Cardiac septum (tissue), 1 donor: ENCODE measurements around the gene PI4K2B. TPM values are rescaled to one million over a fixed set of nuclear protein-coding genes. Genes with fewer than 3 reads are reported as not detected.
"Not testable (repeated sequence)": the region's sequence is repeated elsewhere in the genome, so short reads cannot be mapped to it uniquely, and the experiment has no call there.

ENCODE experiments used
- DNase-seq: peaks from one replicate; pipeline ENCODE4 v3.0.0-alpha.2; 2020; ENCODE audit warnings: low spot score
- intact Hi-C: fragments of 100-400 bp; cut with DNase I; formaldehyde crosslinking; loops from one replicate; pipeline ENCODE4 v1.14.0; 2022
- total RNA-seq: library from RNA; stranded (reverse); fragmentation: NEBNext Ultra II Directional; extraction: Animal tissue kit (Norgen Biotek cat#: 25700); gene quantifications from one replicate; pipeline ENCODE4 v1.2.1, GENCODE V29; 2021
- donor health status: DM: no; HTN: no; CAD: no.

PI4K2B gene
- total RNA-seq, 1 donor from 2014 or later = 3.4 TPM

DNA sequence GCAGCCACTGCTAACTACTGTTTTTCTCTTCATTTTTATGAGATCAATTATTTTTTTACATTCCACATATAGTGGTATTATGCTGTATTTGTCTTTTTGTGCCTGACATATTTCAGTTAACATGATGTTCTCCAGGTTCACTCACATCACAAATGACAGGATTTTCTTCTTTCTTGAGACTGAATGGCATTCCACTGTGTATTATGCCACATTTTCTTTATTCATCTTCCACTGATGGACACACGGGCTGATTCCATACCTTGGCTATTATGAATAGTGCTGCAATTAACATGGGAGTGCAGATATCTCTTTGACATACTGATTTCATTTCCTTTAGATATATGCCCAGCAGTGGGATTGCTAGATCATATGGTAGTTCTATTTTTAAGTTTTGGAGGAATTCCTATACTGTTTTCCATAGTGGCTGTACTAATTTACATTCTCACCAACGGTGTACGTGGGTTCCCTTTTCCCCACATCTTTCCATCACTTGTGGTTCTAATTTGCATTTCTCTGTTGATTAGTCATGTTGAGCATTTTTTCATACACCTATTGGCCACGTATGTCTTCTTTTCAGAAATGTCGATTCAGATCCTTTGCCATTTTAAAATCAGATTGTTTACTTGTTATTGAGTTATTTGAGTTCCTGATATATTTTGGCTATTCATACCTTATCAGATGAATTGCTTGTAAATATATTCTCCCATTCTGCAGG lies 63.9 kb downstream of the PI4K2B start:
- DNase-seq = no peak
- intact Hi-C loops = no loop called here

DNA sequence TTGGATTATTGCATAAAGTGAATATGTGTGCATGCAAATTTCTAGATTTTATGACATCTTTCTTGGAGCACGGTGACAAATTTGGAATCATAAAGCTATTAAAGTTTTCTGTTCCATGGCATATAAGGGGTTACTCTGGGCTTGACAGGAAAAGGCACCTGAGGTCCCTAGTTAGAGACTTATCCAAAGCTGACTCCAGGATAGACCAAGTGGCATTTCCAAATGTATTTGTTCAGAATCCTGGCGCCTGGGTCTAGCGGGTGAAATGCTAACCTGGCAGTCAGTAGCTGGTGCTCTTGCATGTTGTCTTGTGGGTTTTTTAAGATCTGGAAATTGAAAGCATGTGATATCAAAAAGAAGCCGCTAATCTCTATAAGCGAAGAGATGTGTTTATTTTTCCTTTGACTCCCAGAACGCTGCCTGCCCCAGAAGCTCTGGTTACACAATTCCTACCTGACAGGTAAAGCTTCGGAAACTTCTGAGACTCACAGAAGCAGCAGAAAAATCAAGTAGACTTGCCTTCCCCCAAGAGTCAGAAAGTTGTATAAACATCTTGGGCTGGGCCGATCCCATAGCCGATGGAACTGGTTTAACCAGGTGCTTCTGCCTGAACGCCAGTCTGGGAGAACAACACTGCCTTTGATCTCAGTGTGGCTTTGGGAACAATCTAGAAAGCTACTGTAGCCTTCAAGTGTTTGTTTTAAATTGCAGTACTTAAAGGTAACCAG lies 65.8 kb downstream of the PI4K2B start:
- DNase-seq = no peak
- intact Hi-C loops = no loop called here

DNA sequence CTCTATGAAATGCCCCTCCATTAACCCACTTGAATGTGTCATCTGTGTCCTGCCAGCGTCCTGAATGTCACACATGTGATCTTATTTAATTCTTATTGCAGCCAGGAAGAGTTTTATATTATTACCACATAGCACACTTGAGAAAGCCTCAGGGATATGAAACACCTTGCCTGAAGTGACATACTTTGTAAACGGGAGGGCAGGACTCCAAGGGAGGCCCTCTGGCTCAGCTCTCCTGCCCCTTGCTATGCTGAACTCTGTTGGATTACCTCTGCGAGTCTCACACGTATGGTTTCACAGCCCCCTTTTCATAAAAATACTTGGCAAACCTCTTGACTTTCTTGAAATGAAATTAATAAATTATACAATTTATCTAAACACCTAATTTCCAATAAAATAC lies 67.6 kb downstream of the PI4K2B start:
- intact Hi-C loops = no loop called here
- no peak for DNase-seq

DNA sequence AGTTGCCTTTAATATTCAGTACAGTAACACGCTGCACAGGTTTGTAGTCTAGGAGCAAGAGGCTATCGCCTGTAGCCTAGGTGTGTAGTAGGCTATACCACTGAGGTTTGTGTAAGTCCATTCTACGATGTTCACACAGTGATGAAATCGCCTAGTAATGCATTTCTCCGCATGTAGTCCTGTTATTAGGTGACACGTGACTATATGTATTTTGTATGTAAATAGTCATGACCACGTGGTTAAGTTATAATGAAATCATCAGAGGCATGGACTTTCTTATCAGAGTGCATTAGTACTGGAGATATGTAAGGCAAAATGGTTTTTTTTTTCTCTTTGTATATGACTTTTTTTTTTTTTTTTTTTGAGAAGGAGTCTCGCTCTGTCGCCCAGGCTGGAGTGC lies 68.8 kb downstream of the PI4K2B start:
- intact Hi-C loops = no loop called here
- DNase-seq = no peak

DNA sequence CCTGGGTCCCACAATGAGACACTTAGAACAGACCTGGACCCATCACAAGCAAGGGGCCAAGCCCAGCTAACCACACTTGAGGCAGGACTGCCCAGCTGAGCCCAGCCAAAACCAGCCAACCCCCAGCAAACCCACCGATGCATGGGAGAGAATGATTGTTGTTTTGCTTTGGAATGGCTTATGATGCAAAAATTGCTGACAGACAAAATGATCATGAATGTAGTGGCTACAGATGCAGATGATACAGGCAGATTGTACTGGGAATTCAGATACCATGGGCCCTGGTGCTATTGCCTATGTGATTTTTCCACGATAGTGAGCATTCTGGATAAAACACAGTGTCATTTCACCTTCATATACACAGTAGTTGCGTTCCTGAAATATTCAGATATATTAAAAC lies 69.7 kb downstream of the PI4K2B start:
- no peak for DNase-seq
- intact Hi-C loops = no loop called here

DNA sequence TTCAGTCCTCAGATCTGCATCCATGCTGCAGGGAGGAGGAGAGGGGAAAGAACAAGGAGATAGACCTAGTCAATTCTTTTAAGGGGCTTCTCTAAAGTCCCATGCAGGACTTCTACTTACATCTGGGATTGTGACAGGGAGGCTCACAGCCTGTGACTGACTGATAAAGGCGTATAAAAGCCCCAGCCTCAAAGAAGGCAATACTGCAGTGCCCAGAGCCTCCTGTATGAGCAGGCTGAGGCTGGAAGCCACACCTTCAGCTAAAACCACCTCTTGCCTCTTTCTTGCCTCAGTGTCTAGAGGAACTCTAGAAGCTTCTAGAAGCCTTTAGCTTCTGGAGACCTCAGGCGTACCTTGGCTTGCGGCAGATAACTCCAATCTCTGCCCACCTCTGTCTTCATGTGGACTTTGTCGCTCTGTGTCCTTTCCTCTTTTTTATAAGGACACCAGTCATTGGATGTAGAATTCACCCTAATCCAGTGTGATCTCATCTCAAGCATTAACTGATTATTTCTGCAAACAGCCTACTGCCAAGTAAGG lies 72.8 kb downstream of the PI4K2B start:
- intact Hi-C loops = no loop called here
- DNase-seq = no peak

DNA sequence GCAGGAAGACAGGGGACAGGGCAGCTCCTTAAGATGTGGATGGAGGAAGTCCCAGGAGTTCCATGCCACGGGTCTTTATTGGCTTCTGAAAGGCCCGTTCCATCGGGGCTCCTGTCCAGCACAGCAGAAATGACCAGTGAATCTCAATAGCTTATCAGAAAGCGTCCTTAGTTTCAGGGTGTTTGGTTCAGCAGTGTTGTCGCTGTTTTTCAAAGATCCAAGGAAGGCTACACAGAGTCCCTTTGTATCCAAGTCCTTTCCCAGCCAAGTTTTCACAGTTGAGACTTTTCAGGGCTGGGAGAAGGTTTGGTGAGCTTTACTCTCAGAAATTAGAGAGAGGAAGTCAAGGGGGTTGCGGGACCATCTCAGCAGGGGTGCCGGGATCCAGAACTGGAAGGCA lies 73.8 kb downstream of the PI4K2B start:
- intact Hi-C loops = no loop called here
- DNase-seq = no peak

DNA sequence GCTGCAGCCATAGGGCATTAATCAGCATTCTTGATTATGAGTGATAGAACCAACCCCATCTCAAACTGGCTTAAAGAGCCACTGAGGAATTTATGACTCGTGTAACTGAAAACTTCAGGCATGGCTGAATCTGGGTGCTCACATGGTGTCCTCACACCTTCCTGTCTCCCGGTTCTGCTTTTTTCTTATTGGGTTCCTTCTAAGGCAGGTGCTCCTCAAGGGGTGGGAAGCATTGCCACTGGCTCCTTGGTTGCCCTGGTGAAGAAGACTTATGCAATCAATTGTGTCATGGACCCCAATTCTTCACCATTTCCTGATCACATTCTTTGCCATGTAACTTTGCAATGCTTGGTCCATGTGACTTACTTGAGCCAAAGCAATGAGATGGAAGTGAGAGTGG lies 74.5 kb downstream of the PI4K2B start:
- intact Hi-C loops = no loop called here
- DNase-seq = no peak

DNA sequence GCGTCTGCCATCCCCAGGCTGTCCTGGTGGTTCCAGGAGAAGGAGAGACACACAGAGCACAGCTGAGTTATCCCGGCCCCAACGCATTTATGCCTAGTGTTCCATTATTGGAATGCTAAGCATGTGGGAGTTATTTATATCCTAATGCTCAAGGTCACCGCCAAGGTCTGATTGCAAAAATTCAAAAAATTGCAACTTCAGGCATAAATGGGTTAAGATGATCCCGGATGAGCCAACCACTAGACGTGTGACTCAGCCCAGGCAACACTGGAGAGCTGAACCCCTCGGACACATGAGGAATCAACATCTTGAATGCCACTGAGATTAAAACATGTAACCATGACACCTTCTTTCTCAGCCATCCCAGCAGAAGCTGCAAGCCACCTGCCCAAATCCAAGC lies 74.9 kb downstream of the PI4K2B start:
- intact Hi-C loops = no loop called here
- no peak for DNase-seq

DNA sequence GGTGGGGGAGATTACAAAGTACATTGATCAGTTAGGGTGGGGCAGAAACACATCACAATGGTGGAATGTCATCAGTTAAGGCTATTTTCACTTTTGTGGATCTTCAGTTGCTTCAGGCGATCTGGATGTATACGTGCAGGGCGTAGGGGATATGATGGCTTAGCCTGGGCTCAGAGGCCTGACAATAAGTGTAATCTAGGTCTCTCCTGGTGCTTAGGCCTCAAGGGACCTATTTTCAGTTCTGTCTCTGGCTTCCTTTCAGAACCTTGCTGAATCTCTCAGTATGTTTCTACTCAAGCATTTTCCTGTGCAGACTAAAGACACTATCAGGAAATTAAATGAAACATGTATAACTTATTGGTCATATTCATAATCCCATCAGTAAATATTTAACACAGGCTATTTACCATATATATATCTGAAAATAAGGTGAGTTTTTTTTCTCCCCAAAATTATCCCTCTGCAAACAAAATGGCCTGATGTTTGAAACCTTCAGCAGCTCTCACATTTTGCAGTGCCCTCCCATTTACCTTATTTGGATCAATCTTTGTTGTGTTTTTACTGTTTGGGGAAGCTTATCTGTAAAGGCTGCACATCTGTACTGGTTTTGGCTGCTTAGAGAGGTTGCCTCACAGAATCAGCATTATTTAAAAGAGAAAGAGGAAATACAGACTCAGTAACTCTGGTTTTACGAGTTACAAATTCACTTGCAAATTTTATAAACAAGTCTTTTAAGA lies 76.4 kb downstream of the PI4K2B start:
- intact Hi-C loops = loop anchor here (5.0 kb wide), 3 partner anchors 67 to 838 kb away; partner anchors contain the start of genes ANAPC4 and PI4K2B

DNA sequence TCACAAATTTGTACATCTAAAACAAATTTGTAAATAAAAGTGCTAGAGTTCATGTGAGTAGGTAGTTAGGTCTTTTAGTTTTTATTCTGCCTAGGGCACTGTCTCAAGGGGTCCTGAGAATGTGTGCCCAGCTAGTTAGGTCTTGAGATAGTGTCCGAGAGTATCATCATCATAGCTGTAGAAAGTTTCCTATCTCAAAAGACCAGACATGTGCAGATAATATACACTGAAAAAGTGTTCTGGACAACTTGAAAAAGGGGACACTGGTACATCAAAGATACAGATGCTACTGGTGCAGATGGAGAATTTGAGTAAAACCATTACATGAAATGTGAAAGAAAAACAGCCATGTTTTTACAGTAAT lies 77.0 kb downstream of the PI4K2B start:
- intact Hi-C loops = loop anchor here (5.0 kb wide), 3 partner anchors 67 to 838 kb away; partner anchors contain the start of genes ANAPC4 and PI4K2B
- DNase-seq = no peak

More for the DNA sequence above, 76.4 kb downstream of the PI4K2B start:
- no peak for DNase-seq

DNA sequence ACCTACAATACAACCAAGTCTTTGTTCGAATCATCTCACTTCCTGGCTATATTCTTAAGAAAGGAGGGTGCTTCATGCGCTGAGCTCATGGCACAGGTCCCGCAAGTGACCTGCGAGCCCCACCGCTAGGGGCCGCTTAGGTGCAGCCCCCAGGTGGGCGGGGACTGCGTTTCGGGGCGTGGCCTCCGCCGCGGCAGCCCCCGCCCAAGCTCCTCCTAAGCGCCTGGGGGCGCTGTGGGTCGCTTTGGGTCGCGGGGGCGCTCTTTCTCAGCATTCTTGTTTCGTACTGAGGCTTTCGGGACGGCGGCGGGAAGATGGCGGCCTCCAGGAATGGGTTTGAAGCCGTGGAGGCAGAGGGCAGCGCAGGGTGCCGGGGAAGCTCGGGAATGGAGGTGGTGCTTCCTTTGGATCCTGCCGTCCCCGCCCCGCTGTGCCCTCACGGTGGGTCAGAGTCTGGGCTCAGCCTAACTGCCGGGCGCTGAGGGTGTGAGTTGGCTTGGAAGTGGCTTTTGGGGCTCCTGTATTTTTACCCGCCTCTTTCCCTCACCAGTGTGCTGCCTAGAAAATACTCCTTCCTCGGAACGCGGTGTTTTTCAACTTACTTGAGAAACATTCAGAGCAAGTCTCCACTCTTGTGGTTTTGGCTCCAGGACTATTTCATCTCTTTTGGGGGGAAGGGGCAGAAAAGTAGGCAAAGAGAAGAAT lies 78.8 kb downstream of the PI4K2B start, which contains the start of gene ZCCHC4:
Gene ZCCHC4 (plus strand): TSS at position 279 of the 705 bp plus-strand sequence. CDS start 36 bp downstream, at position 315.
- peak; percentile 95 for DNase-seq
- intact Hi-C loops = loop anchor here (2.0 to 5.0 kb wide), 4 partner anchors 65 to 840 kb away; partner anchors contain the start of genes ANAPC4, PI4K2B and SEPSECS

DNA sequence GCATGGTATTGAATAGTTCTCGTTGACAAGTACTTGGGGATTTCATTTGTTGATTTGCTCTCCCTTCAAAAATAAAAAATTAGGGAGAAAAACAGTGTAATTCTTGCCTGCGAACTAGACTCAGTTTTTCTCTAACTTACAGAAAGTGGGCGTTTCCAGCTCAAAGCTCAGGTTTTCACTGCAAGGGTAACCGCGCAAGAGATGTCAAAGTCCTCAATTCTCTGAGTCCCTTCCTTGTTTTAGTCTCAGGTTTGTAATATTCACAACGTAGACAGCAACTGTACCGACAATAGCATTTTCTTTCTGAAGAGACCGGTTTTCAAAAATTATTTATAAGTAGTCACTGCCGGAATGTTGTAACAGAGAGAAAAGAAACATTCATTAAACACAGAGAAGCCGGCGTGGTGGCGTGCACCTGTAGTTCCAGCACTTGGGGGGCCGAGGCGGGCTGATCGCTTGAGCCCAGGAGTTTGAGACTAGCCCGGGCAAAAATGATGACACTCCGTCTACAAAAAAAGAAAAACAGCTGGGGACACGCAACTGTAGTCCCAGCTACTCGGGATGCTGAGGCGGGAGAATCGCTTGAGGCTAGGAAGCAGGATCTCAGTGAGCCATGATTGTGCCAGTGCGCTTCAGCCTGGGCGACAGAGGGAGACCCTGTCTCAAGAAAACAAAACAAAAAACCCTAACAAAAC lies 79.5 kb downstream of the PI4K2B start:
- intact Hi-C loops = loop anchor here (2.0 to 5.0 kb wide), 4 partner anchors 64 to 841 kb away; partner anchors contain the start of genes ANAPC4, PI4K2B and SEPSECS
- no peak for DNase-seq

DNA sequence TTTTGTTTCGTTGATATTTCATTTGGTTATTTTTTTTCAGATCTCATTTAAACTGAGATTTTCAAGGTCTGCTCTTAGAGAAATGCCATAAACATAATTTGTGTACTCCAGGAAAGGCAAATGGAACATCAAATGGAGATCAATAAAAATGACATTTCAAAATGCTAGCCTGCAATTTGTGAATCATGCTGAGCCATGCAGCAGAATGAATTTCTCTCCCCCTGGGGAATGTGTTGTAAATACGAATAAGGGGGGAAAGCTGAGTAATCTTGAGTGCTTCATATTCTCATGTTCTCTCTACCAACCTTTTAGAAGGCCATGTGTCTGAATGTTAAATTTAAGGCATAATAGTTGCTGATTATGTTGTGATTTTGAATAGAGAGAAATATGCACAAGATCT lies 86.5 kb downstream of the PI4K2B start:
- intact Hi-C loops = no loop called here
- no peak for DNase-seq

DNA sequence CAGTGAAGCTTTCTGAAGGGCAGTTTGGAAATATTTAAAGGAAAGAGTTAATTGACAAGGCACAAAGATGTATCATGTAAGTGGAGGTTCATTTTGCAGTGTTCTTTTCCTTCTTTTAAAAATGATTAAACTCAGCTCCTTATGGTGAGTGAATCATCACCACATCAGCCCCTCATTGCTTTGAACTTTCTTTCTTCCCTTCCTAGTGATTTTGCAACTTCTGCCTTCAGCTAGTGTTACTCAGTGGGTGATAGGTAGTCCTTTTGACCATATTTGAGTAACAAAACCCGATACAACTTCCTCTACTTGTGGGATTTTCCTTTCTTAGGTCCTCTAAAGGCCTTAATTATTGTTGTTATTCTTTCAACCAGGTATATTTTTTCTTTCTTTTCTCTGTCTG lies 86.9 kb downstream of the PI4K2B start:
- no peak for DNase-seq
- intact Hi-C loops = no loop called here

DNA sequence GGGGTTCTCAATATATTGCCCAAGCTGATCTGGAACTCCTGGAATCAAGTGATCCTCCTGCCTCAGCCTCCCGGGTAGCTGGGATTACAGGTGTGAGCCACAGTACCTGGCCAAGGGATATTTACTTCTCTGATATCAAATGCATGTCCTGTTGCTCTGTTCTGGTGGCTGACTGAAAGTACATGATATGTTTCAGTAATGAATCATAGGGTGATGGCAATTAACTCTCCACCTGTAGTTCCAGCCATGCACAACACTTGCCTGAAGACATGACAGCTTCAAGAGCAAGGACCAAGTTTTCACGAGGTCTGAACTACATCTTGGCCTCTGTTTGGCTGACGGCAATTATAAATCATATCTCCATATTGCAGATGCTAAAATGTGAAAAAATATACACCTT lies 87.9 kb downstream of the PI4K2B start:
- no peak for DNase-seq
- intact Hi-C loops = no loop called here

DNA sequence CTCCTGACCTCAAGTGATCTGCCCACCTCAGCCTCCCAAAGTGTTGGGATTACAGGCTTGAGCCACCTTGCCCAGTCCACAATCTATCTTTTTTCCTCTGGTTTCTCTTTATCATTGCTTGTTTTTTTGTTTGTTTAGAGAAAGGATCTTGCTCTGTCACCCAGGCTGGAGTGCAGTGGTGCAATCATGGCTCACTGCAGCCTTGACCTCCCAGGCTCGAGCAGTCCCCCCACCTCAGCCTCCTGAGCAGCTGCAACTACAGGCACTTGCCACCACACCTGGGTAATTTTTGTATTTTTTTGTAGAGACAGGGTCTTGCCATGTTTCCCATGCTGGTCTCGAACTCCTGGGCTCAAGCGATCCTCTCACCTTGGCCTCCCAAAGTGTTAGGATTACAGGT lies 94.6 kb downstream of the PI4K2B start:
- DNase-seq, intact Hi-C loops: not testable (repeated sequence)
